Dedifferentiated amniotic fluid mesenchymal stem cell (primary cell): ENCODE measurements around the gene EZH1.
A peak's percentile ranks its signal among the peaks of the same experiment; 100 is the strongest.
"Not testable (repeated sequence)": the region's sequence is repeated elsewhere in the genome, so short reads cannot be mapped to it uniquely, and the experiment has no call there.

Experiments used
- DNase-seq: peaks from one replicate; pipeline ENCODE4 v3.0.0-alpha.2; 2016; ENCODE audit errors: extremely low spot score

The EZH1 gene

GRCh38 chr17:42772945-42773289 lies 28.1 kb upstream of the EZH1 start:
- DNase-seq = no peak

GRCh38 chr17:42769964-42770363 lies 25.1 kb upstream of the EZH1 start:
- not testable (repeated sequence) for DNase-seq

DNA sequence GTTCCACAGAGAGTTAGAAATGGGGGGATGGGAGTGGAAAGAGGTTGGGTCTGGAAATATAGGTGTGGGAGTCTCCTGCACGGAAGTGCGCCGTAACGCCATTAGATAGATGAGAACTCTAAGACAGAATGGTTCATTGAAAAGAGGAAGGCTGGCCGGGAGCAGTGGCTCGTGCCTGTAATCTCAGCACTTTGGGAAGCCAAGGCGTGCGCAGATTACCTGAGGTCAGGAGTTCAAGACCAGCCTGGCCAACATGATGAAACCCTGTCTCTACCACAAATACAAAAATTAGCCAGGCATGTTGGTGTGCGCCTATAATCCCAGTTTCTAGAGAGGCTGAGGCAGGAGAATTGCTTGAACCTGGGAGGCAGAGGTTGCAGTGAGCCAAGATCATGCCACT lies 23.2 kb upstream of the EZH1 start:
- DNase-seq = not testable (repeated sequence)

DNA sequence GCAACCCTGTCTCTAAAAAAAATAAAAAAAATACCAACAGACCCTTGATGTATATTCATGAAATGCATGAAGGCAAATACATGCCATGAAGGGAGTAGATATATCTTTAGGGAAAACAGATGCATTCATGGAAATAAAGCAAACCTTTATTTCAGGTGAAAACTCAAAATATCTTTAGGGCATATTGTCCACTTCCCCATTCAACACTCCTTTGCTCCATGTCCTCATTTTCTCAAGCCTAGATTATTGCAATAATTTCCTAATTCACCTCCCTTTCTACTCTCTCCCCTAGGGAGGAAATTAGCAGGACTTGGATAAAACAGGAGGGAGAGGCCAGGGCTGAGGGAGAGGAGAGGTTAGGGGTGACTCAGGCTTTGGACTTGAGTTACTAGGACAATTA lies 22.7 kb upstream of the EZH1 start:
- DNase-seq = no peak

GRCh38 chr17:42766124-42766523 lies 21.3 kb upstream of the EZH1 start:
- no peak for DNase-seq

DNA sequence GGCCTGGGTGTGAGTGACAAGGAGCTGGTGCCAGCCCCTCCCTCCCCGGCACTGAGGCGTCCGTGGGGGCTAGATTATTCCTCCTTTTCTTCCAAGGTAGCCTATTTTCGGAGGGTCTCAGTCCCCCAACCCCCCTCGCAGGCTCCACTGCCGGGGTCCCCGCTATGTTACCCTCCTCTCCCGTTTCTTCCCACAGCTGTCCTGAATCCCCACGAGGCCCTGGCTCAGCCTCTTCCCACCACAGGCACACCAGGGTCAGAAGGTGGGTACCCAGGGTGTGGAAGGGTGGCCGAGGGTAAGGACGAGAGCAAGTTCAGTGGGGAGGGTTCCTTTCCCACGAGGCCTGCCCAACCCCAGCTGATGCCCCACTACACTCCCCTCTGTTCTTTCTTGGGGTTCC lies 16.8 kb upstream of the EZH1 start:
- DNase-seq = no peak

- no peak for DNase-seq
Observed at GRCh38 chr17:42760652-42761581, 16.1 kb upstream of the EZH1 start, which contains the start of gene RAMP2. Gene RAMP2, plus strand, starts transcription at chr17:42761227. Its CDS starts 35 bp downstream, at chr17:42761262.

DNA sequence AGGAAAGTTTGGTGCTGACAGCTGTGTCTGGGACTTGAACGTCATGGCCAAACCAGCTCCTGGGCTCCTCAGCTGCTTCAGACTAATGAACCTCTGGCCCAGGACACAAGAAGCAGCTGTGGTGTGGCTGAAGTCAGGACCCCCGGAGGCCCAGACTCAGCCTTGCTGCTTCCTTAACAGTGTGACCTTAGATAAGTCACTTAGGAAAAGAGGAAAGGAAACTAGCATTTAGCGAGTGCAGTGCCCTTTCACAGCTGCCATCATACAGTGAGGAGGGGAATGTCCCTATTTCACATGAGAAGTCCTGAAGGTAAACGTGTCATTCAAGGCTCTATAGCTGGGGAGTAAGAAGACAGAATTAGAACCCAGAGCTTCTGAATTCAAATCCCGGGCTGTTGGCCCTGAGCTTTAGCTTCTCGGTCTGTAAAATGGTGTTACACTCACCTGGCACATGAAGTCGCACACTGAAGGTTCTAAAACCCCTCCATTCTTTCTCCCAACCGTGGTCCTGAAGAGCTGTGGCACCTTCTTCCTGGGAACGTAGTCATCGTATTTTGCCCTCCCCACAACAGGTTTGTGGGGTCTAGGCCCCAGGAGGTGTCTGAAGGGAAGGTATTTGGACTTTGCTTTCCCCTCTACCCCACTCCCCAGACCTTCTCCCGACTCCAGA lies 15.3 kb upstream of the EZH1 start:
- DNase-seq = no peak

GRCh38 chr17:42754782-42755181 lies 9.9 kb upstream of the EZH1 start:
- no peak for DNase-seq

GRCh38 chr17:42751628-42752027 lies 6.8 kb upstream of the EZH1 start:
- no peak for DNase-seq

DNA sequence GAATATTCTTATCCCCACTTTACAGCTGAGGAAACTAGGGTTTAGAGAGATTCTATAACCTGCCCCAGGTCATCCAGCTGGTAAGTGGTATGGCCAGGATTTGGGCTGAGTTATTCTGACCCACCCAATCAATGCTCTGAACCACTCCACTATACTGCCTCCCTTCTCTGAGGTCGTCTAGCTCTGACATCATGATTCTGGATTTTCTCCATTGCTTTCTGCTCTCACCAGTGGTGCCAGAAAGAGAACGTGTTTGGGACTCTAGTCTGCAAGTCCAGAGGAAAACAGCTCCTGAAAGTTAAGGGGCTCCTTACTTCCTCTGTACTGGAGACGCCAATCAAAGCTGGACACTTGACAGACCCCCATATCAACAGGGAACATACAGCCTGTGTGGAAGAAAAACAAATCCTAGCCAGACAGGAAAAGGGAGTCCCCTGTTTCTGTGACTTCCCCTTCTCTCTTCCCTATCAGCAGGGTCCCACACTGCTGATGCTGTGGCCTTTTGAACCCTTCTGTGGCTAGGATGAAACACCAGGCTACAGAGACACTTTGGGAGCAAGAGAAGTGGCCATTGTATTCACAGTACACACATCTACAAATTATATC lies 6.0 kb upstream of the EZH1 start:
- DNase-seq = no peak

DNA sequence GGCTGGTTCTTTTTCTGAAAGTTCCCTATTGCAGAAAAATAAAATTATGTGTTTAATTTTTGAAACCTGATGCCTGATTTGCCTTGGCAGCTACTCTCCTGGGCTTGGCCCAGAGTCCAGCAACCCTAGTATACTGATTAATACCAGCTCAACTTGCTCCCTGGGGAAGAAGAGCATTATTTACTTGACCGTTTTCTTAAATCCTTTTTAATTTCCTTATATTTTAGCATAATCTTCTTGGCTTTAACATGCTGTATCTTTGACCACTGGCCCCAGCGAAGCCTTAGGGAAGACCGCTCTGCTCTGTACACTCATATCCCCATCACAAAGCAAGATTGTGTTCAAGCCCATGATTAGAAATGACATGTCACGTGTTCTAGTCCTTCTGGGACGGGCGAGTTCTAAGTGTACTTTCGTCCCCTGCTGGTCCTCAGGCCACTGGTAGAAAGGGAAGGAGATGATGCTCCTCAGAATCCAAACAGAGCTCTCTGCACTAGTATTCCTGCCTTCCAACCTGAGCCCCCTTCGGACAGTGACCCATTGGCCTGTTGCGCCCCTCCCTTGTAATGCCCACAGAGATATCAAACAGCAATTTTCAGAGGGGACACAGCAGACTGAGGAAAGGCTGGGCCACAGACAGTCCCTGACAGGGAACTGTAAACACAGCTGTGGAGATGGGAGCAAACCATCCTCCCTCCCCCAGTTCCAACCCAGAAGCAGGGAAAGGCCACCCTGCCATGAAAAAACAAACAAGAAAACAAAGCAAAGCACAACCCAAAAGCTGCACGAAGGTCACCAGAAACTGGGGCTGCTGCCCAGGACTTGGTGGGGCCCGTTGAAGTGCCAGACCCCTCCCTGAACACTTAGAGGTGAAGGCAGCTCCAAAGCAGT lies 4.3 kb upstream of the EZH1 start:
- no peak for DNase-seq

- DNase-seq = no peak
Observed at GRCh38 chr17:42748202-42748907, 3.5 kb upstream of the EZH1 start.

- DNase-seq = no peak
Observed at GRCh38 chr17:42744283-42744805, 496 bp downstream of the EZH1 start.

DNA sequence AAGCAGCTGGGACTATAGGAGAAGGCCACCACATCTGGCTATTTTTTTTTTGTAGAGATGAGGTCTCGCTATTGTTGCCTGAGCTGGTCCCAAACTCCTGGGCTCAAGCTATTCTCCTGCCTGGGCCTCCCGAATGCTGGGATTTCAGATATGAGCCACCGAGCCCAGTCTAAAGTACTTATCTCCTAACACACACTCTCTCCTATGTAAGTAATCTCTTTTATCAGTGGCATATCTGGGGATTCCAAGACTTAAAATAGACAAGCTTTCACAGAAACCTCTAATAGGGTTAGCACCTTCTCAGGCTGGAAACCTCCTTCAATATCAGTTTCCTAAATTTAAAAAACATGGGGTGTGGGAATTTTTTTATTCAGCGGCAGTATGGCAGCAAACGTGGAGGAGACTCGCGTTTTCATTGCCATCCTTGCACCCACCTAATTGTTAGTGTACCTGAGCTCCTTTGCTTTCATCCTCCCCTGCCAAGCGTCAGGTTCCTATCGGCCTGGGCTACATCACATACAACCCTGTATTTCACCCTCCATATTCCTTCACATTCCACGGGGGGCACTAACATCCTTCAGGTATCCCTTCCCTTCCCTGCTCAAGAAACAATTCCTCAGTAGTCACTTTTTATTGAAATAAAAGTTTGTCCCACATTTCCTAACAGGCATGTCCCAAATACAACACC lies 1.1 kb downstream of the EZH1 start:
- DNase-seq = no peak

DNA sequence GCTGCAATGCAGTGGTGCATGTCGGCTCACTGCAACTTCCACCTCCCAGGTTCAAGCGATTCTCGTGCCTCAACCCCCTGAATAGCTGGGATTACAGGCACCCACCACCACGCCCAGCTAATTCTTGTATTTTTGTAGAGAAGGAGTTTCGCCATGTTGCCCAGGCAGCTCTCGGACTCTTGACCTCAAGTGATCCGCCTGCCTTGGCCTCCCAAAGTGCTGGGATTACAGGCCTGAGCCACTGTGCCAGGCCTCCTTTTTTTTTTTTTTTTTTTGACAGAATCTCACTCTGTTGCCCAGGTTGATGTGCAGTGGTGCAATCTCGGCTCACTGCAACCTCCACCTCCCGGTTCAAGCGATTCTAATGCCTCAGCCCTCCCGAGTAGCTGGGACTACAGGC lies 1.9 kb downstream of the EZH1 start:
- DNase-seq = not testable (repeated sequence)

DNA sequence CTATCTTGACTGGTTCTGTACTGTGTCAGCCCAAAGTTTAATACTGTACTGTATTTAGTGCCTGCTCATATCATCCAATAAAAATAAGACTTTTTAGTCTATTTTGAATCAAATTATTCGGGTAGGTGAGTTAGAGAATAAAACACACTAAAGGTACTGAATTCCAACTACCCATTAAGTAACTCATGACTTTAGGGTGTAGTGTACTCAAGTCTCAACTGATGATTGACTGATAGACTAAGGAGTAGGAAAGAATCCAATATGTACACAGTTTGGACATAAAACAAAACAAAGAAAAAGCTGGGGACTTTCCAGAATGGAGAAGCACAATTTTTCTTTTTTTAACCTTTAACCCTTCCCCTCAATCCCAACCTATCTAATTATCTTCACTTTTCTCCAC lies 4.1 kb downstream of the EZH1 start:
- no peak for DNase-seq

DNA sequence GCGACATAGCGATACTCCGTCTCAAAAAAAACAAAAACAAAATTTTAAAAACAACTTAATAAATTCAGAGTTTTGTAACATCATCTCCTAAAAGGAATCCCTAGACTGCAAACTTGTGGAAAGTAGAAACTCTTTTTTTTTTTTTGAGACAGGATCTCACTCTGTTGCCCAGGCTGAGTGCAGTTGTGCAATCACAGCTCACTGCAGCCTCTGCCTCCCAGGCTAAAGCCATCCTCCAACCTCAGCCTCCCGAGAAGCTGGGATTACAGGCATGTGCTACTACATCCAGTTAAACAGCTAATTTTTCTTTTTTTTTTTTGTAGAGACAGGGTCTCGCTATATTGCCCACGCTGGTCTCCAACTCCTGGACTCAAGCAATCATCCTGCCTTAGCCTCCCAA lies 19.7 kb downstream of the EZH1 start:
- no peak for DNase-seq

DNA sequence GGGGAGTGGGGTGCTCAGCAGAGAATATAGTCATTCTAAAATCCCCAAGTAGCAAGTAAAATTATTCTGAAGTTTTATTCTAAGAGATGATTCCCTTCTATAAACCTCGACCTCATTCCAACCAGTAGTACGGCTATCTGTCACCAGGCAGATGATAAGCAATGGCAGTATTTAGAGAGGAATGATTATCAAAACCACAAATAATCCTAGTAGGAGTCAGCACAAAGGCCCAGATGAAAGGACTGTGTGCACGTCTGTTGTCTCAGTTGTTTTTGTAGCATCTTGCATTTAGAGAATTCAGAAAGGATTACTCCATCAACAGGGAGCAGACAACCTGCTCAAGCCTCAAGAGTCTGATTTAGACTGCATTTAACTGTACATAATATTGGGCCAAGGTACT lies 21.2 kb downstream of the EZH1 start:
- no peak for DNase-seq

- peak; percentile 75 for DNase-seq
Observed at GRCh38 chr17:42720996-42721583, 23.8 kb downstream of the EZH1 start.
